ENCODE results near the gene PPP1R26.

DNA sequence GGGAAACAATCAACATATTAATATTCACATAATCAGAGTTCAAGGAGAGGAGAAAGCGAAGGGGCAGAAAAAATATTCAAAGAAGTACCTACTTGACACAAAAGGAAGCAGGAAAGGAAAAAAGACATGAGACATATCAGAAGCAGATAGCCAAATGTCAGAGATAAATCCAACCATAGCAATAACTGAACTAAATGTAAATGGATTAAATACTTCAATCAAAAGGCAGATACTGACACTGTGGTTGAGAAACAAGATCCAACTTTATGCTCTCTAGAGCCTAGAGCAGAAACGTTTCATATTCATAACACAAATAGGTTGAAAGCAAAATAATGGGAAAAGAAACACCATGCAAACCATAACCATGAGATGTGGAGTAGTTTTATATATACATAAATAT lies 29.9 kb downstream of the PPP1R26 start:
- no peak for TF ChIP-seq POLR2A (IDR thresholded peaks at IDR 0.05)
- TF ChIP-seq, protein P1, sequence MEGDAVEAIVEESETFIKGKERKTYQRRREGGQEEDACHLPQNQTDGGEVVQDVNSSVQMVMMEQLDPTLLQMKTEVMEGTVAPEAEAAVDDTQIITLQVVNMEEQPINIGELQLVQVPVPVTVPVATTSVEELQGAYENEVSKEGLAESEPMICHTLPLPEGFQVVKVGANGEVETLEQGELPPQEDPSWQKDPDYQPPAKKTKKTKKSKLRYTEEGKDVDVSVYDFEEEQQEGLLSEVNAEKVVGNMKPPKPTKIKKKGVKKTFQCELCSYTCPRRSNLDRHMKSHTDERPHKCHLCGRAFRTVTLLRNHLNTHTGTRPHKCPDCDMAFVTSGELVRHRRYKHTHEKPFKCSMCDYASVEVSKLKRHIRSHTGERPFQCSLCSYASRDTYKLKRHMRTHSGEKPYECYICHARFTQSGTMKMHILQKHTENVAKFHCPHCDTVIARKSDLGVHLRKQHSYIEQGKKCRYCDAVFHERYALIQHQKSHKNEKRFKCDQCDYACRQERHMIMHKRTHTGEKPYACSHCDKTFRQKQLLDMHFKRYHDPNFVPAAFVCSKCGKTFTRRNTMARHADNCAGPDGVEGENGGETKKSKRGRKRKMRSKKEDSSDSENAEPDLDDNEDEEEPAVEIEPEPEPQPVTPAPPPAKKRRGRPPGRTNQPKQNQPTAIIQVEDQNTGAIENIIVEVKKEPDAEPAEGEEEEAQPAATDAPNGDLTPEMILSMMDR (IDR thresholded peaks at IDR 0.05): no peak

Data from esophagus squamous epithelium (tissue), 4 donors.